ENCODE measurements around the gene POGK.
A peak's percentile ranks its signal among the peaks of the same experiment; 100 is the strongest.
"Not testable (repeated sequence)": the region's sequence is repeated elsewhere in the genome, so short reads cannot be mapped to it uniquely, and the experiment has no call there.

Gene POGK

DNA sequence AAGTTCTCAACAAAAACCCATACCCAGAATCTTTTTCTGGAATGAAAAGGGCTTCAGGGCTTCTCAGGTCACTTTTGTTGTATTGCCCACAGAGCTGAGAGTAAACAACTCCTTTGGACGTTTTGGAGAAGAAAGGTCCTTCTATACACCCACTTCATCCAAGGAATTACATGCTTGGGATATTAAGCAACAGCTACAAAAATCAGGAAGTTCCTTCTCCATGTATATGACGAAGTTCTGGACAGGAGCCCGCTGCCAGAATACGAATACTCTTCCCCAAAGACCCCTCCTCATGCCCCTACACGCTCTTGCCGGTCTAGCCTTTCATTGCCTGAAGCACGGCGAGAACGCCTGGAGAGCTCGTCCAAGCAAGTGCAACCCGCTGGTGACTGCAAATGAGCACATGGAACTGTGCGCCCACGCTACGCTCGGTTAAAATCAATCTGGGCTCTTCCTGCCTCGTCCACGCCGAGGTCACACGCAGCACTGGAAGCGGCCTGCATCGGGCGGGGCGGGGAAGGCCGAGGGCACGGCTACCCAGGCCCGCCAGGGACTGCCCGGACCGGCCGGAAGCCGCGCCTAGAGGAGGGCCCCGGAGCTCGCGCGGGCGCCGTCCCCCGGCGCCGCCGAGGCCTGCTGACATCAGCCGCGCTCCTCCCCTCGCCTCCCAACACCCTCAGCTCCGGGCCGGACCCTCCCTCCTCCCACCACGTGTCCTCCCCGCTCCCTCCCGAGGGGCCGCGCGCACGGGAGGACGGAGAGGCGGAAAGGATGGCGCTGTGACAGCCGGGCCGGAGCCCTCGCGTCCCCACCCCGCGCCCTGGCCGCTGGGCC is at the start of gene POGK:
POGK (plus strand) TSS at position 710 of the 834 bp plus-strand sequence. CDS start 1,482 bp downstream, outside the sequence.
- DNase-seq: peak; percentile 73

- DNase-seq: no peak
Measured at GRCh38 chr1:166796620-166797236, 42.5 kb upstream of the POGK start.

DNA sequence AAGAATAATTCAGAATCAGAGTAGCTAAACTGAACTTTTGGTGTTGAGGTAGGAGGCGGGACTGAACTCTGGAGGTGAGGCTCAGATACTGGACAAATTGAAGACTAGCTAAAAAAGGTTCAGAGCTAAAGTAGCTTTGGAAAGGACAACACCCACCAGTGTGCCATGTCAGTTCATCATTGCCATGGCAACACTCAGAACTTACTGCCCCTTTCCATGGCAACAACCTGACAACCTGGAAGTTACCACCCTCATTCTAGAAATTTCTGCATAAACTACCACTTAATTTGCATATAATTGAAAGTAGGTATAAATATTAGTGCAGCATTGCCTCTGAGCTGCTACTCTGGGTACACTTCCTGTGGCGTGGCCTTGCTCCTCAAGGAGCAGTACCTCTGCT is 30.3 kb upstream of the POGK start:
- DNase-seq: no peak

DNA sequence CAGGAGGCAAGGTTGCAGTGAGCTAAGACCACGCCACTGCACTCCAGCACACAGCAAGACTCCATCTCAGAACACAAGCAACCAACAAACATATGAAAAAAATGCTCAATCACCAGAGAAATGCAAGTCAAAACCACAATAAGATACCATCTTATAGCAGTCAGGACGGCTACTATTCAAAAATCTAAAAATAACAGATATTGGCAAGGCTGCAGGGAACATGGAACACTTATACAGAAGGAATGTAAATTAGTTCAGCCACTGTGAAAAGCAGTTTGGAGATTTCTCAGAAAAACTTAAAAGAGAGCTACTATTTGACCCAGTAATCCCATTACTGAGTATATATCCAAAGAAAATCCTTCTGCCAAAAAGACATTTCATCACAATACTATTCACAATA is 27.6 kb upstream of the POGK start:
- no peak for DNase-seq

GRCh38 chr1:166813508-166814223 is 25.6 kb upstream of the POGK start:
- DNase-seq: no peak

DNA sequence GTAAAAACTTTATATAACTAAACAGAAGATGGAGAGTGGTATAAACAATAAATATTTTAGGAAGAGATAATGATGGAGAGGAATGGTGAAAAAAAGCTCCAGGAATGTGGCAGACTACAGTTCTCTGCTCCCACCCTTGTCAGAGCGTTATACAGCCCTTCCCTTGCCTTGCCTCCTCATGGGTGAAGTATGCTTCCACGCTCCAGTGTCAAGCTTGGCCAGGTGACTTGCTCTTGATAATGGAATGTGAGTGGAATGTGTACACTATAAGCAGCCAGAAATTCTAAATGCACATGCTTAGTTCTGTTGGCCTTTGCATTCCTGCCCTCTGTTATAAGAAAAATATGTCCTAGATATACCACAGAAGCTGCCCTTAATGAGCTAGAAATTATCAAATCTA is 24.7 kb upstream of the POGK start:
- DNase-seq: no peak

- DNase-seq: no peak
Measured at GRCh38 chr1:166819974-166820373, 19.3 kb upstream of the POGK start.

DNA sequence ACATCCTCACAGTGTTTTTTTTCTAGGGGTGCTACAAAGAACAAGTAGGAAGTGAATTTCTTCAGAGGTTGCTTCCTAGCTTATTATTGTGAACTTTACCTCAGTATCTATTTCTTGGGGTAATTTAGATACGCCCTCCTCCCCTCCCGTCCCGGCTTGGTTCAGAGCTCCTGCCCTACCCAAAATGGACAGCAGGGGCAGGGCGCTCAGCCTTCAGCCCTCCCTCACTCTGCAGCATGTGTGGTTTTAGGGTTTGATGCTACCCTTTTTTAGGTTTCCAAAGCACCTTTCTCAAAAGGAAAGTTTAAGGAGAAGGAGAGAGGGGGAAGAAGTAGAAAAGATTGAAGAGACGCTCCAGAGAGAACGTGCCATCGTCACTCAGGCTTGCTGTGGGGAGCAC is 16.9 kb upstream of the POGK start:
- no peak for DNase-seq

- no peak for DNase-seq
Measured at GRCh38 chr1:166827426-166827825, 11.8 kb upstream of the POGK start.

DNA sequence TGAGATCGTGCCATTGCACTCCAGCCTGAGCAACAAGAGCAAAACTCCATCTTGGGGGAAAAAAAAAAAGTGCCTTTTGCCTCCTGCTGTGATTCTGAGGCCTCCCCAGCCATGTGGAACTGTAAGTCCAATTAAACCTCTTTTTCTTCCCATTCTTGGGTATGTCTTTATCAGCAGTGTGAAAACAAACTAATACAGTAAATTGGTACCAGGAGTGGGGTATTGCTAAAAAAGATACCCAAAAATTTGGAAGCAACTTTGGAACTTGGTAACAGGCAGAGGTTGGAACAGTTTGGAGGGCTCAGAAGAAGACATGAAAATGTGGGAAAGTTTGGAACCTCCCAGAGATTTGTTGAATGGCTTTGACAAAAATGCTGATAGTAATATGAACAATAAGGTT is 9.5 kb upstream of the POGK start:
- not testable (repeated sequence) for DNase-seq

- DNase-seq: no peak
Measured at GRCh38 chr1:166836733-166837132, 2.5 kb upstream of the POGK start.

- peak; percentile 37 for DNase-seq
Measured at GRCh38 chr1:166839600-166840308, 479 bp downstream of the POGK start.

DNA sequence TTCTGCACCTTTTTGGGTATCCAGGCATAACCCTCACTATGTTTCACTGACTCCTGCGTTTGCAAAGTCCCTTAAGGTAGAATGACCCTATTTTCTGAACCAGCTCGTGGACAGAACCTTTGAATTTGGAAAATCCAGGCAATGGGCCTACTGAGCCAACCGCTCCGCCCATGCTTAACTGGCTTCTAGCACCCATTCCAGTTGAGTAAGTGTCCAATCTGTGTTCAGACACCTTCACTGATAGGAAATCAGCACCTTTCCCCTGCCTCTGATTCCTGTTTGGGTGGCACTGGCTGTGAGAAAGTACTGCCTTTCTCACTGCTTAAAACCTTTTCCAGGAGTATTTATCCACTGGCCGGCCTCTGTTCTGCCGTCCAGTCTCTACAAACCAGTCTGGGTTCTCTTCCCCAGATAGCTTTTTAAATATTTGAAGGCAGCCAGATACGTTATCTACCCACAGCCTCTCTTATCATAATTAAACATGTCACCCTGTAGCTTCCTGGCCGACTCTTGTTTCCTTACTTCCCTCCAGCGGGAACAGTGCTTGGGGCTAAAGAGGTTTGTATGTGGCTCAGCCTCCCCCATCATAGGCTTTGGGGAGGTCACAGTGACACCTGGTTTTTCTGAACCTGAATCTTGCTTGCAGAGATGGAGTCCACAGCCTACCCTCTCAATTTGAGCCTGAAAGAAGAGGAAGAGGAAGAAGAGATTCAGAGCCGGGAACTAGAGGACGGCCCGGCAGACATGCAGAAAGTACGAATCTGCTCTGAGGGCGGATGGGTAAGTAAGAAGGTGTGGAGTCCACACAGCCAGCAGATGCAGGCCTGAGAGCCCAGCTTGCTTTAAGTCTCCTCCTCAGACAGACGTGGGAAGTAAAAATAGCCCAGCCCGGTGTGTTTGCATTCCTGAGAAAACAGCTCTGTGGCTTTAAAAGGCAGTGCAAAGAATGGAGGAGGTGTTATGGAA is 1.3 kb downstream of the POGK start:
- DNase-seq: peak; percentile 76

DNA sequence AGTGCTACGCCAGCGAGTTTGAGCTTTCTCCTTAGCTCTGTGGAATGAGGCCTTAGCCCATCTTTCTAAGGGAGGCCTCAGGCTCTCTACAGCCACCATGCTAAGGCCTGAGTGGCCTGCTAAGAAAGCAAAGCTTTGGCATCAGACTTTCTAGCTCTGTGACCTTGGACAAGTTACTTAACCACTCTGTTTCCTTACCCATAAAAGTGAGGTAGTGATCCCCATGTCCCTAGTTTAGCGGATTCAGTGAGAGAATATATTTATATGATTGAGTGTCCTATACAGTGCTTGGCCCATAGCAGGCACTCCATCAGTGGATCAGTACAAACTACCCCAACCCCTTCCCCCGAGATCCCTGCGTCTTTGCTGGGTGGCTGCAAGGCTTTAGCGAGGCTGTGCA is 4.0 kb downstream of the POGK start:
- no peak for DNase-seq

GRCh38 chr1:166843769-166844596 is 4.7 kb downstream of the POGK start:
- no peak for DNase-seq

DNA sequence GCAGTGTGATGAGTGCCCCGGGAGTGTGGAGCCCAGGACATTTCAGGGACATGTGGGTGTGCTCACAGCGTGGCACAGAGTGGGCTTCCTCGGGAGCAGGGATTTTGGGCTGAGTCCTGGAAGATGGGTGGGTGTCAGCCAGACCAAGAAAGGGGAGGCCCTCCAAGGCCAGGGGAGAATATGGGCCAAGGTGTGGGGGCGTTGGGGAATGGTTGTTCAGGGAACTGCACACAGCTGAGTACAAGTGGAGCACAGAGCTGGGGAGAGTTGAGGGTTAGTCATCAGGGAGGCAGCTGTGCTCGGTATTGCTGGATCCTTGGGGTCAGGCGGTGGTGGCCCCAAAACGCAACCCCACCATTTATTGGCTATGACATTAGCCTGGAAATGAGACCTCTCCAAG is 5.5 kb downstream of the POGK start:
- no peak for DNase-seq

DNA sequence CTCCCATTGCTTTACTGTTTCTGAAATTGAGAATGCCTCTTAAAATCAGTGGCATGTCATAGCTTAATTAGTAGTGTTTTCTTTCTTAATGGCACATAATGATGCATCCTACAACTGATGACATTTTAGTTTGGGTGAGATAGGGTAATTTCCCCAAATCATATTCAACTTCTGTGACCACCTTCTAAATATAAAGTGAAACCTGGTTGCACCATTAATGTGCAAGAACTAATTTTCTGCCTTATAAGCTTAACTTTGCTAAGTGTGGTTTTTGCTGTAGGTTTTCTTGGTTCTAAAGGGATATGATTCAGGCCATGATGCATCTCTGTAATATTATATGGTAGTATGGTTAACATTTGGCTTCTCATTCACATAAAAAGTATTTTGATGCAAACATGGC is 8.9 kb downstream of the POGK start:
- no peak for DNase-seq

GRCh38 chr1:166849135-166849534 is 9.9 kb downstream of the POGK start:
- DNase-seq: no peak

GRCh38 chr1:166852918-166853317 is 13.6 kb downstream of the POGK start:
- DNase-seq: no peak

- no peak for DNase-seq
Measured at GRCh38 chr1:166855558-166855957, 16.3 kb downstream of the POGK start.

DNA sequence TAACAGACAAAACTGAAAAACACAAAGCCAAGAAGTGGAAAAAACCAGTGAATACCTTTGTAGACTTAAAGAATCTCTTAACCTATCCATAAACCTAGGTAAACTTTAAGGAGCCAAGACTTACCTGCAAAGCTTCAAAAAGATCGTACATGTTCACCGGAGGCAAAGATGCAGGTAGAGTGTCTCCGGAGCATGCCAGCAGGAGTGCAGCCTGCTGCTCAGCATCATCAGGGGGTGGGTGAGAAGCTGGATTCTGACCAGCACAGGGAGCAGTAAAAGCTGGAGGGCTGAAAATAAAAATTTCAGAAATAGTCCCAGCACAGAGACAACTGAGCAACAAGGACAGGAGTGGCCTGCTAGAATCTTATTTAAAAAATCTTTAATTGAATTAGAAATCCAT is 18.7 kb downstream of the POGK start:
- DNase-seq: no peak

All from GF-D8 (cell line).